A549 treated with GW870086 at 1 μM for 4 hours (cell line): Measurements from ENCODE around the gene CXCL13. TPM values are rescaled to one million over a fixed set of nuclear protein-coding genes. Genes with fewer than 3 reads are reported as not detected.

Experiments used
- total RNA-seq: library from RNA; stranded (reverse); fragments of 200-300 nt; extraction: Qiagen RNA extraction; gene quantifications from 5 replicates; pipeline ENCODE4 v1.2.3, GENCODE V29; 2022; ENCODE audit warnings: low read depth

Gene CXCL13, protein sequence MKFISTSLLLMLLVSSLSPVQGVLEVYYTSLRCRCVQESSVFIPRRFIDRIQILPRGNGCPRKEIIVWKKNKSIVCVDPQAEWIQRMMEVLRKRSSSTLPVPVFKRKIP
- not detected in 5 replicates for total RNA-seq

GRCh38 chr4:77605210-77605902 lies at the start of gene CXCL13:
Gene CXCL13, plus strand, starts transcription at chr4:77605820. Its CDS starts 46 bp downstream, at chr4:77605866.

Other genes starting within 250 kb of the CXCL13 start
- 6.6 to 10.5 TPM (median 8.9 TPM) in 5 replicates for gene CNOT6L, start 213.5 kb downstream of the CXCL13 start, total RNA-seq